ENCODE data around the gene UCHL5. TPM values are rescaled to one million over a fixed set of nuclear protein-coding genes. Genes with fewer than 3 reads are reported as not detected.

Gene UCHL5
- total RNA-seq, 1 donor from 2014 or later: 40.9 TPM

GRCh38 chr1:192967211-192967877 is 91.8 kb downstream of the UCHL5 start:
- H3K27ac Mint-ChIP-seq (ENCODE audit: unreplicated experiment): no peak overlapping the region
- H3K36me3 Mint-ChIP-seq (ENCODE audit: low read depth): no peaks in the 10 kb centered on the region
- no peaks in the 10 kb centered on the region for H3K27me3 Mint-ChIP-seq (ENCODE audit: low read depth)
- no peaks in the 10 kb centered on the region for H3K9me3 Mint-ChIP-seq
- DNase-seq (ENCODE audit: low read depth, low spot score): no peak
- no peak overlapping the region for H3K4me3 Mint-ChIP-seq
- no peaks in the 10 kb centered on the region for H3K4me1 Mint-ChIP-seq
- TF ChIP-seq CTCF (conservative IDR thresholded peaks at IDR 0.05): no peak

DNA sequence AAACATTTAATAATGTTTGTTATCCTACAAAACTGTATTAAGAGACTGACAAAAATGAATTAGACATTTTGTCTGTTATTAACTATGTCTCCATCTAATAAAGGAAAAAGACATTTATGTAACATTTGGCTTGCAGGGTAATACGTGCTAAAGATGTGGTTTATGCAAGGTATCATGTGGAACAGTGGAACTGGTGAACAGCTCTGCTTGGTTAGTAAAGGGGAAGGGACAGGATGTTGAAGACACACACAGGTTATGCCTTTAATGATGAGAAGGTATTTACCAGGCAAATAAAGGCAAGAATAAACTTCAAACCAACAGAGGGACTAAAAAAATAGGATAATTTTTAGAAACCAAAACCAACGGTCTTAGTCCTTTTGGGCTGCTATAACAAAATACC is 93.1 kb downstream of the UCHL5 start:
- Mint-ChIP-seq H3K27me3 (ENCODE audit: low read depth) (no peaks in the 10 kb centered on the region), H3K4me1 (no peaks in the 10 kb centered on the region), H3K9me3 (no peaks in the 10 kb centered on the region), H3K4me3 (no peak overlapping the region), H3K36me3 (ENCODE audit: low read depth) (no peaks in the 10 kb centered on the region), H3K27ac (ENCODE audit: unreplicated experiment) (no peak overlapping the region)
- no peak for DNase-seq (ENCODE audit: low read depth, low spot score)
- TF ChIP-seq CTCF (conservative IDR thresholded peaks at IDR 0.05): no peak

GRCh38 chr1:192962901-192963300 is 96.3 kb downstream of the UCHL5 start:
- Mint-ChIP-seq H3K27me3 (ENCODE audit: low read depth) (no peaks in the 10 kb centered on the region), H3K4me3 (no peak overlapping the region), H3K4me1 (no peaks in the 10 kb centered on the region), H3K36me3 (ENCODE audit: low read depth) (no peaks in the 10 kb centered on the region), H3K27ac (ENCODE audit: unreplicated experiment) (no peak overlapping the region), H3K9me3 (no peaks in the 10 kb centered on the region)
- no peak for DNase-seq (ENCODE audit: low read depth, low spot score)
- no peak for TF ChIP-seq CTCF (conservative IDR thresholded peaks at IDR 0.05)

Other genes starting within 250 kb of the UCHL5 start
- 119 and 122 TPM in 2 replicates for gene RO60, start 252 bp upstream of the UCHL5 start, total RNA-seq
- gene GLRX2, start 46.1 kb upstream of the UCHL5 start, total RNA-seq: 18.3 and 20.5 TPM in 2 replicates
- 50.4 and 50.5 TPM in 2 replicates for gene CDC73, start 62.7 kb upstream of the UCHL5 start, total RNA-seq
- gene B3GALT2, start 127.3 kb upstream of the UCHL5 start, total RNA-seq: 0.66 and 0.84 TPM in 2 replicates

All from neural crest cell (in vitro differentiated cells).